GM12891 (cell line): ENCODE measurements around the gene SLC24A5.

Experiments
- POLR2A ChIP-seq: IDR thresholded peaks from 2 replicates; pipeline ENCODE4 v1.6.1; 2011; ENCODE audit warnings: low read depth, low read length, control low read depth
- POLR2AphosphoS5 ChIP-seq: IDR thresholded peaks from 2 replicates; pipeline ENCODE4 v1.6.1; 2011; ENCODE audit warnings: low read depth, low read length, control low read depth
- POU2F2 ChIP-seq: IDR thresholded peaks from 2 replicates; pipeline ENCODE4 v1.6.1; 2011; ENCODE audit warnings: low read depth, mild to moderate bottlenecking, control low read depth, low read length, moderate library complexity
- SPI1 ChIP-seq: IDR thresholded peaks from 2 replicates; pipeline ENCODE4 v1.6.1; 2011; ENCODE audit warnings: low read depth, low read length, control low read depth
- TAF1 ChIP-seq: IDR thresholded peaks from 2 replicates; pipeline ENCODE4 v1.6.1; 2011; ENCODE audit warnings: low read depth, low read length, control low read depth

- TF ChIP-seq TAF1 (no peak), POLR2A (no peak), POU2F2 (no peak), POLR2AphosphoS5 (no peak), SPI1 (no peak)
These were observed 57.8 kb downstream of the SLC24A5 start for GRCh38 chr15:48178648-48178931.
